GM04503 (cell line): ENCODE measurements around the gene MAP4K1.
"Not testable (repeated sequence)": the region's sequence is repeated elsewhere in the genome, so short reads cannot be mapped to it uniquely, and the experiment has no call there.

ENCODE experiments used
- DNase-seq: peaks from one replicate; pipeline ENCODE4 v3.0.0-alpha.2; 2012; ENCODE audit warnings: low read depth

MAP4K1 gene

DNA sequence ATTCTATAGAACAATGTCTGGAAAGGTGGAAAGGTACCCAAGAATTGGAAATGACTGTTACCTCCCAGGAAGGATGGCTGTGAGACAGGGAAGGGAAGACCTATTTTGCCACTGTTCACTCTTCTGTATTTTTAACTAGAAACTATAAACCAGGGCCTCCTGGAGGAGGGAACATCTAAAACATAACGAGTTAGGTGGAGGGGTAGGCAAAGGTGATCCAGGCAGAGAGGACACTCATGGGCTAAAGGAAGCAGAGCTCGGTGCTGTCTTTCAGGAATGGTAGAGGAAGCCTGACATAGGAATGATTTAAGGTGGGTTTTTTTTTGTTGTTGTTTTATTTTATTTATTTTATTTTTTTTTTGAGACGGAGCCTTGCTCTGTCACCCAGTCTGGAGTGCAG is 7.1 kb upstream of the MAP4K1 start:
- no peak for DNase-seq

DNA sequence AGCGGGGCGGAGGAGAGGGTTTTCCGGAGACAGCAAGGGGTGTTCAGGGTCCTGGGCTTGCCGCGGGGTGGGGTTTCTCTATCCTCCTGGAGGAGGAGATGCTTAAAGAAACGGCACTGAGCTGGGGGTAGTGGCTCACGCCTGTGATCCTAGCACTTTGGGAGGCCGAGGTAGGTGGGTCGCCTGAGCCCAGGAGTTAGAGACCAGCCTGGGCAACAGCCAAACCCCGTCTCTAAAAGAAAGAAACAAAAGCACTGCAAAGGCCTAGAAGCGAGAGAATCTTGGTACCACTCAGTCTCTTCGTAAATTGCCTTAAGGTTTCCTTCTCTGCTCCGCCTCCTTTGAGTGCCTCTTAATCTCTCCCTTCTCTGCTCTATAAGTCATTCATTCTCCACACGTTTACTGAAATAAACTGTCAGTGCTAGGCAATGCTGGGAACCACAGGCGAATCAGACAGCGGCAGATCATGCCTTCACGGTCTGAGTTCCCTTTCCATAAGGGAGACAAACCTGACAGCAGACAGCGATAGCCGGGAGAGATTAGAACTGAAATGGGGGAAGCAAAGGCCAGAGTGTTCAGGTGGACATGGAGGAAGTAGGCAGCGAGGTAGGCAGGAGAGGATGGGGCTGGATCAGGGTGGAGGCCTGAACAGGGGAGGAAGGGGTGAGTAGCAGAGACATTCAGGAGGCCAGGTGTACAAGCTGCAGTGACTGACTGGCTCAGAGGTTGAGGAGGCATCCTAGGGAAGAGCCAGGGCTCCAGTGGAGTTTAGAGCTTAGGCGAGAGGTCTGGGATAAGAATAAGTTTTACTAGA is 1.8 kb upstream of the MAP4K1 start:
- no peak for DNase-seq

DNA sequence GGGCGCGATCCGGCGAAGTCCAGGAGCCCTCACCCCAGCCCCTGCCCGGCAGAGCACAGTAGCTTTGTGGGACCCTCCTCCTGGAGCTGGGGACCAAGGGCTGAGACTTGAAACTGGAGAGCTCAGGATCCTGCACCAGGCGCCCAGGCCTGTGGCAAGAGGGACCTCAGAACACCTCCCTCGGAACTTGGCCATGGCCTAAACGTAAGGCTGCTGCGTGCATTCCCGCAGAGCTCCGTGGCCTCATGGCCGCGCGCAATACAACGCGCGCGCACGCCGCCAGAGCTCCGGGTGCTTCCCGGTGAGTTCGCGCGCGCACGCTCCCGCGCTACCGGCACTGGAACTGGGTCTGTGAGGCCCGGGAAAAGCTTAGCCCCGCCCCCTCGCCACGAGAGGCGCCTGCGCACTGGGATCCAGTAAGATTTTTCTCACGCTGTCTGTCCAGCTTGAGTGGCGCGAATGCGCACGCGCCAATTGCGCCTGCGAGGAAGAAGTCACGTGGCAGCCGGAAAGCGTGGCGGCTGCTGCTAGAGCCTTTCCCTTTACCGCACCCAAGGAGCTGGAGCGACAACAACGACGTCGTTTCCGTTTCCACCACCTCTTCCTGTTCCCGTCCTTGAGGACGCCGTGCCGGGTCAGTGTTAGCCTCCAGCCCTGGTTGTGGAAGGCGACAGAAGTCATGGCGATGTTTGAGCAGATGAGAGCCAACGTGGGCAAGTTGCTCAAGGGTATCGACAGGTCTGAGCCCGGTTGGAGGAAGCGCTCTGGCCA is 1.0 kb upstream of the MAP4K1 start, which contains the start of gene EIF3K:
TSS of gene EIF3K (plus strand) at position 599 of the 771 bp plus-strand sequence. CDS start at position 680, 81 bp downstream.
- DNase-seq = peak; percentile 89

DNA sequence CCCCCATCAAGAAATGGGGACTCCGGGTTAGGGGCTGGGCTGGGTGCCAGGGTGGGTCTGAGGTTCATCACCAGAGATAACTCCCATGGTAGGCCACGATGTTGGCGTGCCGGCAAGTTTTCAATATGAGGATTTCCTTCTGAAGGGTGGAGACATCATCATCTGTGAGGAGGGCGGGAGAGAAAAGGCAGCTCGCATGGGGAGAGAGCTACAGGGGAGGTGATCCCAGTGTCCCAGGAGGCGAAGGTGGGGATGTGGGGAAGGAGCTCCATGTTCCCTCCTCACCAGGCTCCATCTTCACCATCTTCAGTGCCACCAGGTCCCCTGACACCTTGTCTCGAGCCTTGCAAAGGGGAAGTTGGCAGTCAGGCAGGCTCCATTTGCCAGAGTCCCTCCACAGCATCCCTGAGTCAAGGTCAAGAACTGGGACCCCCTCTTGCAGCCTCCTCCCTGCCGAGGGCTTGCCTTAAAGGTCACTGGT is 430 bp downstream of the MAP4K1 start:
- DNase-seq = no peak

DNA sequence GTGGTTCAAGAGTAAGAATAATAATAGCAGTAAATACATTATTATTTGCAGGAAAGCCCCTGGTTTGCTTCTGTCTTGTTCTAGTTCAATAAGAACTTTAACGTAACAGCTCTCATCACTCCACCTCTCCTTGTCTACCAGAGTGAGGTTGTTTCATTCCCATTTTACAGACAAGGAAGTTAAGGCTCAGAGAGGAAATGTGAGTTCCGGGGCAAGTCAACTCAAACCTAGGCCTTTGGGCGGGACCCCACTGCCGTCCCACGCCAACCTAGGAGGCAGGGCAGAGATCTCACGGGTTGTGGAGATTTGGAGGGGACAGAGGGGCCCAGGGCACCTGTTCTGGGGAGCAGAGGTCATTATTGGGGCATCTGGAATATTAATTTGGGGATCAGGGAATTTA is 1.5 kb downstream of the MAP4K1 start:
- no peak for DNase-seq

DNA sequence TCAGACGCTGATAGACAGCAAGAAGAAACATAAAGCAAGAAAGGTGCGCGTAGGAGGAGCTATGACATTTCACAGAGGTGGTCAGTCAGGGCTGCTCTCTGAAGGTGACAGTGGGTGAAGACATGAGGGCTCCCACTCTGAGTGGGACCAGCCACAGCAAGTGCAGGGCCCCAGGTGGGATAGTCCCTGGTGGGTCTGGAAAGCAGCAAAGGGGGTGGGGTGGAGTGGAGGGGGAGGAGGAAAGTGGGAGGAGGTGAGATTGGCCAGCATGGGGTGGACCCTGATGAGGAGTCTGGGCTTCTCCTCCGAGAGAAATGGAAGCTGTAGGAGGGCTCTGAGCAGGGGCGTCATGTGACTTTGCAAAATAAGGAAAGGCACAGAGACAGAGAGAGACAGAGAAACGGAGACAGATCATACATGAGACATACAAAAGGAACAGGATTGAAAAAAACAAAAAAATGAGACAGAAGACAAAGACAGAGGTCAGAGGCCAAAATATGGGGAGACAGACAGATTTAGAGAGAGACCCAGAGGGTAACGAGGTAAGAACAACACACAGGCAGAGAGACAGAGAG is 2.7 kb downstream of the MAP4K1 start:
- DNase-seq = no peak

DNA sequence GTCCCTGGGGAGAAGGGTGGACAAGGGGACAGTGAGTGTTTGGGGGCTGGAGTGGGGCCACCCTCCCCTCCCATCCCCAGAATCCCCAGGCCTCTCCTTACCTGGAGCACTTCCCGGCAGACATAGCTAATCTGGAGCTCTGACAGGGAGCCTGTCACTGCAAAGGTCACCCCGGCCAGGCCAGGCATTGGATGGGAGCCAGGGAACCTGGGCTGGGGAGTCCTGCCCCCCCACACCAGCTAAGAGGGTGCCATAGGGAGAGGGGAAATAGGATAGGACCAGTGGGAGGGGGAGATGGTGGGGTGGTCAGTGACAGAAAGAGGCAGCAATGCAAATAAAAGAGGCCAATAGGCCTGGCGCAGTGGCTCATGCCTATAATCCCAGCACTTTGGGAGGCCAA is 3.5 kb downstream of the MAP4K1 start:
- DNase-seq = no peak

DNA sequence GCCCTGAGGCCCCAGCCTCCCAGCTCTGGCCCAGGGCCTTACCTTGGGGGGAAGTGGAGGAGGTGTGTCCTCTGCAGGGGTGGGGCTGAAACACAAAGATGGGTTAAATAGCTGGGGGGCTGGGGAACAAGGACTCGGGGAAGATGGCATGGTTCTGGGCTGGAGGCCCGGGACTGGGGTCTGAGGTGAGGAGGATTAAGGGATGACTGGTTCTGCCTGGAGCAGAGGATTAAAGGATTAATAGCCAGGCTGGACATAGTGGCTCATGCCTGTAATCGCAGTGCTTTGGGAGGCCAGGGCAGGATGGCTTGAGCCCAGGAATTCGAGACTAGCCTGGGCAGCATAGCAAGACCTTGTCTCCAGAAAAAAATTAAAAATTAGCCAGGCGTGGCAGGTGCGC is 11.6 kb downstream of the MAP4K1 start:
- no peak for DNase-seq

DNA sequence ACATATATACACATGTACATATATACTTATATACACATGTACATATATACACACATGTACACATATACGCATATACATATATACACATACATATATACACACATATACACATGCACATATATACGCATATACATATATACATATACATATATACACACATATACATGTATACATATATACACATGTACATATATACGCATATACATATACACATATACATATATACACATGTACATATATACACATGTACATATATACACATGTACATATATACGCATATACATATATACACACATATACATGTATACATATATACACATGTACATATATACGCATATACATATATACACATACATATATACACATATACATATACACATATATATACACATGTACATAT is 14.9 kb downstream of the MAP4K1 start:
- DNase-seq = not testable (repeated sequence)

DNA sequence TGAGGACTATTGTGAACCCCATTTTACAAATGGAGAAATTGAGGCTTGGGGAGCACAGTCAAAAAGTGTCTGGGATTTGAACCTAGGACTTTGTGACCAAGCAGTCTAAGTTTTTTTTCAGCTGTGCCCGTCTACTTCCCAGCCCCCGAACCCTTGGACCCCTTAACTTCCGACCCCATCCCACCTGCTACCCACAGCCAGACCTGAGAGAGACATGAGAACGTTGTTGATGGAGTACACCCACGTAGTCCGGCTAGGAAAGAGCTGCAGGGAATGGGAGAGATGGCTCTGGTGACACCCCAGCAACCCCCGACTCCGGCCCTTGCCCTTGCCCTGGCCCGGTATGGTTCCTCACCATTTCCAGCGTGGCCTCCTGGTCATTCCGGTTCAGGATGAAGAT is 18.0 kb downstream of the MAP4K1 start:
- no peak for DNase-seq

DNA sequence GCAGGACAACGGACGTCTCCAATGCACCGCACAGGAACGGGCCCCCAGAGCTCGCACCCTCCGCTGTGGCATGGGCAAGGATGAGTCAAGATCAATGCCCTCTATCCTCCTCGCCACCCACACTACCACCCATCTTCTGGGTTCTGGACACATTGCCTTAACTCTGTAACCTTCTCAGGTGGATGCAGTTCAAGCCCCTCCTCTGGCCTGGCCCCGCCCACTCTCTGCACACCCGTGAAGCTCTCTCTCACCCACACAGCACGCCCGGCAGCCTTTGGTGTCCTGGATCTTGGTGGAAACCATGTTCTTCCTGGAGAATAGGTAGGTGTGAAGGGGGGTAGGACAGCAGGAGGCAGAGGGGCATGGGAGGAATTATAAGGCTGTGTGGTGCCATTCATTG is 20.7 kb downstream of the MAP4K1 start:
- DNase-seq = no peak

DNA sequence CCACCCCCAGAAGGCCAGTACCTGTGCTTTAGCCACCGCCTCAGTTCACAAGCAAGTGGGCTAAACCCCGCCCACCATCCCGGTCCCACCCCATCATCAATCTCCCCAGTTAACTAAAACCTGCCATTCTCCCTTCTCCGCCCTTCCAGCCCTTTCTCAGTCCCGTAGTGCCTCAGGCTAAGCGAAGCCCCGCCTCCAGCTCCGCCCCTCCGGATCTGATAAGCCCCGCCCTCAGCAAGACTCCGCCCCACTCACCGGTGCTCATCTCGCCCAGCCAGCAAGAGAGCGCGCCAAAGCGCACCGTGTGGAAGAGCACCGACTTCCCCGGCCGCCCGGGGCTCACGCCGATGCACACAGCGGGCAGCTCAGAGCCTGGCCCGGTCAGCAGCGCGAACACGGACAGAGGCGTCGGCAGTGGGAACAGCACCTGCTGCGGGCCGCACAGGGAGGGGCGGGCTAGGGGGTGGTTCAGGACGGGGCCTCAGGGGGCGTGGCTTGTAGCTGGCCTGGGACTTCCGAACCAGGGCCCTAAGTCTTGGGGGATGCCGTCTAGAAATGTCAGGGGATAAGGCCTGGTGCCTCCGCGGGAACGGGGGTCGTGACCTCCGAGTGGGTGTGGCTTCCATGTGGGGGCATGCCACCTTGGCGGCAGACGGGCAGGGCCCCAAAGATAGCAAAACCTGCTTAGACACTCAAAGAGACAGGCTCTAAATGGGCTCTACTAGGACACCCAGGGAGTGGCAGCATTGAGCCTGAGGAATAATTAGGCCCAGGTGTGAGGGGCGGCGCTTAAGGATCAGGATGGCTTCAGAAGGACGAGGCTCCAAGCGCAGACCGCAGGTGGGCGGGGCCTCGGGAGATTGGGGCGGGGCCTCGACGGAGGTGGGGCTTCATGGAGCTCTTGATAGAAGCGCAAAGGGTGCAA is 21.4 kb downstream of the MAP4K1 start:
- DNase-seq = no peak

DNA sequence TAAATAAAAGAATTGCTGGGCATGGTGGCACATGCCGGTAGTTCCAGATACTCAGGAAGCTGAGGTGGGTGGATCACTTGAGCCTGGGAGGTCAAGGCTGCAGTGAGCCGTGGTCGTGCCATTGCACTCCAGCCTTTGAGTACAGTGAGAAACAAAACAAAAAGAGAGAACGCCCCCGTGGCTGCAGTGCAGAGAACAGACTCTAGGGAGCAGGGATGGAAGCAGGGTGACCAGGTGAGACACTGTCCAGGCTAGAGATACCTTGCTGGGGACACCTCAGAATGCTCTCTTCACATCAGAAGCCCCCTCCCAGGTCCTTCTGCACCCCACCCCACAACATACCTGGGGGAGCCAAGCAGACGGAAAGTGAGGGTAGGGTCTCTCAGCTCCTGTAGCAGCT is 24.8 kb downstream of the MAP4K1 start:
- DNase-seq = no peak

DNA sequence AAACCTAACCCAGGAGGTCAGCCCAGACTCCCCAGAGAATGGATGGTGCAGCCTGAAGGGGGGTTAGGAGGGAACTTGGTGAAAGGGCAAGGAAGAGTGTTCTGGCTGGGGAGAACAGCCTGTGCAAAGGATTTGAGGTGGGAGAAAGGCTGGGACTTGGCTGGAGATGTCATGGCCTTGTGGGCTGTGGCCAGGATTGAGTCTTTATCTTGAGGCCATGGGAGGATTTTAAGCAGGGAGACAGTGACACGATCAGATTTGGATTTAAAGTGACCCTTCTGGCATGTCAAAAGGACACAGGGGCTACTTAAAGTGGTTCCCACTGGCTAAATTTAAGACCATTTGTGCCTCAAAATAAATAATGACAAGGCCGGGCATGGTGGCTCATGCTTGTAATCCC is 29.7 kb downstream of the MAP4K1 start:
- DNase-seq = no peak

DNA sequence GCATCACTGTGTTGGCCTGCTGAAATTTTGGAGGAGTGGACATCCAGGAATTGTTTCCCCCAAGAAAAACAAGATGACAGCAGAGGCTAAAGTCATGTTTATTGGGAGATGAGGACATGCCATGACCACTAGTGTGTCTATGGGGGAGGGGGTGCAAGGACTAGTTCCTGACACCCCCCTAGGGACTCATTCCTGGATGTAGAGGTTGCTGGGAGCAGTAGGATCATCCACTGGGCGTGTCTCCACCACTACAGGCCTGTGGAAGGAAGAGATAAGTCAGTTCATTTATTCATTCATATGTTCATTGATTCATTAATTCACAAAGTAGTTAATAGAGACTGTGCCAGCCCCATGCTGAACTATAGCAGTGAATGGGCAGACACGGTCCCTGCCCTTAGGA is 30.2 kb downstream of the MAP4K1 start:
- no peak for DNase-seq

DNA sequence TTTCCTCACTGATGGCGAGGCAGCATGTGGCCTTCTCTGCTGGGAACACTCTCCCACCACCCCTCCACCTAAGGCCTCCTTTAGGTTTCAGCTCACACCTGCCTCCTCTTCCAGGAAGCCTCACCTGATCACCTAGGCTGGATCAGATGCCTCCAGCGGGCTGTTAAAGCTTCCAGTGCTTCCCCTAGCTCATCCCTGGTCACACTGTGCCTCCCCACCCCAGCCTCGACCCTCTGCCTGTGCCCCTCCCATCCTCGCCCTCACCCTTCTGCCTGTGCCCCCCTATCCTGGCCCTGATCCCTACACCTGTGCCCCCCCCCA is 33.8 kb downstream of the MAP4K1 start:
- no peak for DNase-seq

DNA sequence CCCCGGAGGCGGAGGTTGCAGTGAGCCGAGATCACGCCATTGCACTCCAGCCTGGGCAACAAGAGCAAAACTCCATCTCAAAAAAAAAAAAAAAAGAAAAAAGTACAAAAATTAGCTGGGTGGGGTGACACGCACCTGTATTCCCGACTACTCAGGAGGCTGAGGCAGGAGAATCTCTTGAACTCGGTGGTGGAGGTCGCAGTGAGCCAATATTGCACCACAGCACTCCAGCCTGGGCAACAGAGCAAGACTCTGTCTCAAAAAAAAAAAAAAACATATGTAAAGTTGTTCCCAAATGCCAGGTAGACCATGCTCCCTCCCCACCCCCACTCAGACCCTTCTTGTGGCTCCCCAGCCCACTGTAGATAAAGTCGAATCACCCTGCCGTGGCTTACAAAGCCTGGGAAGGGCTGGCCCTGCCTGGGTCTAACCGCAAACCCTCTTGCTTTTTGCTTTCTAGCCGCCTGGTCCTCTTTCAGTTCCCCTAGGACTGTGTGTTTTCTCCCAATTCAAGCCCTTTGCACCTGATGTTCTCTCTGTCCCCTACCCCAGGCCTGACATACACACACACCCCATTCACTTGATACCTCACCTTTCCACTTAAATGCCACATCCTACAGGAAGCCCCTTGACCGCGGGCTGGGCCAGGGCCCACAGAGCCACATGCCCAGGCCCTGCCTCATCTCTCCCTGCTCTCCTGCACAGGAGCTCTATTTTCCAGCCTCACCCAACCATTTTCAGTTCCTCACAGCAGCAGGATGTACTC is 34.4 kb downstream of the MAP4K1 start:
- no peak for DNase-seq

DNA sequence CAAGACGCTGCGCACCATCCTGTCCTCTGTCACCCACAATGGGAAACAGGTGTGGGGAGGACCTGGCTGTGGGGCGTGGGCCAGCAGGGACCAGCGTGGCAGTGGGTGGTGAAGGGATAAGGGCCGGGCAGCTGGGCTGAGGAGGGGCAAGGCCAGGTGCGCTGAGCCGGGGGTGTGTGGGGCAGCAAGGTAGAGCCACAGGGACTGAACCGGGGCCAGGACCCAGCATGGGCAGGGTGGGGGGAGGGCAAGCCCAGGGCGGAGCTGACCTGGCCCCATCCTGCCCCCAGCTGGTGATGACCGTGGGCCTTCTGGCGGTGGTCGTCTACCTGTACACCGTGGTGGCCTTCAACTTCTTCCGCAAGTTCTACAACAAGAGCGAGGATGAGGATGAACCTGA is 37.7 kb downstream of the MAP4K1 start:
- no peak for DNase-seq

DNA sequence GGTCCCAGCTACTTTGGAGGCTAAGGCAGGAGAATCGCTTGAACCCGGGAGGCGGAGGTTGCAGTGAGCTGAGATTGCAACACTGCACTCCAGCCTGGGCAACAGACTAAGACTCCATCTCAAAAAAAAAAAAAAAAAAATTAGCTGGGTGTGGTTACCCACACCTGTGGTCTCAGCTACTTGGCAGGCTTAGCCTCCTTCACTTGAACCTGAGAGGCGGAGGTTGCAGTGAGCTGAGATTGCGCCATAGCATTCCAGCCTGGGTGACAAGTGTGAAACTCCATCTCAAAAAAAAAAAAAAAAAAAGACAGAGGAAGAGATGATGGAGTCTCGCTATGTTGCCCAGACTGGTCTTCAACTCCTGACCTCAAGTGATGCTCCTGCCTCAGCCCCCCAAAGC is 38.4 kb downstream of the MAP4K1 start:
- DNase-seq = not testable (repeated sequence)

DNA sequence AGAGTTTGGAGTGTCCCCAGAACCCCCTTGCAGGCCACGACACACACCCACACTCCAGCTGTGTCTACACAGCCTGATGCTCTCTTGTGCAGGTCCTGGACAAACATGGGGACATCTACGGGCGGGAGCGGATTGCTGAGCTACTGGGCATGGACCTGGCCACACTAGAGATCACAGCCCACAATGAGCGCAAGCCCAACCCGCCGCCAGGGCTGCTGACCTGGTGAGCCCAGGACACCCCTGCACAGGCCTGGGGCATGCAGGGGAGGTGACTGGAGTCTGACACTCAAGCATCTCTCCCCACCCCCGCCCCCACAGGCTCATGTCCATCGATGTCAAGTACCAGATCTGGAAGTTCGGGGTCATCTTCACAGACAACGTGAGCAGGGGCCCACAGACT is 39.9 kb downstream of the MAP4K1 start:
- DNase-seq = no peak

DNA sequence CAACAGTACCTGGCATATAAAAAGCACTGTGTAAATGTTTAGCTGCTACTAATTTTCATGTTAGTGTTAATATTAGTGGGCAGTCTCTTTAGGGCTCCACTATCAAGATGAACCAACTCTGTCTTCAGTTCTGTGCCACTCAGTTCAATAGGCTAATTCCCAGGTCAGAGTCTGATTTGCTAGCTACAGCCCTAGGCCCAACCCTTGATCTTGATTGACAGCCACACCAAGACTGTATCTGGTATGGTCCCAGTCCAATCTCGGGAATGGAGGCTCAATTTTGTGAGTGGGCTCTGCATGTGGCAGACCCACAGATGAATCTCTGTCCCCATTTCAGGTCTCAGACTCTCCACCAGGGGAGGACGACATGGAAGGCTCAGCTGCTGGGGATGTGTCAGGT is 46.1 kb downstream of the MAP4K1 start:
- DNase-seq = no peak
